ENCODE results near the gene MAPK7.

Gene MAPK7

DNA sequence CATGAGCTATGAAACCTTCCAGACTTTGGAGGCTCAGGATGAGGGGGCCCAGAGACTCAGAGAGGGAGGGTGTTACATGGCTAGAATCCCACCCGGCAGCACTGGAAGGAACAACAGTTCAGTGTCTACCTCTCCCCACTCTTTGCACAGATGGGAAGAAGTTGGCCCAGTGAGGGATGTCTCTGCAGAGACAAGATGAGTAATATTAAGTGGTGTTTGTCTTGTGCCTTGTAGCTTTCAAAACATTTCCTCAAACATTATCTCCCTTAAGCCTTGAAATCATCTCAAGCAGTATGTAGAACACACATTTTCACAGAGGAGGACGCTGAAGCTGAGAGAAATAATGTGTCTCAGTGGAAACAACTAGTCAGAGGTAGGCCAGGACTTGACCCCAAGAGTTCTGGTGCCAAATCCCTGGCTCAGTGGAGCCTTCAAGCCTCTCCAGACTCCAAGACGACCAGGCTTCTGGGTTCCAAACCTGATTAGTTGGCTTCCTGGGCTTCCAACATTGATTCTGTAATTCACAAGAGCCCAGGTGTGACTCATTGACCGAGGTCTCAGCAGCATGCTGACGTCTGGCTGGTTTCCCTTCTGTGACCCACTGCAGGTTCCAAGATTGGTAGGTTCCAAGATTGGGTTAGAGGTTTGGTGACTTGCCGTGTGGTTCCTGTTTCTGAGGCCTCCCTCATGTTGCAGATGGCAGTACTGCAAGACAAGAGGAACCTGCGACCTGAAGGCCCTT, 40.1 kb downstream of the MAPK7 start:
- DNase-seq (ENCODE audit: low read depth, low spot score): no peak

DNA sequence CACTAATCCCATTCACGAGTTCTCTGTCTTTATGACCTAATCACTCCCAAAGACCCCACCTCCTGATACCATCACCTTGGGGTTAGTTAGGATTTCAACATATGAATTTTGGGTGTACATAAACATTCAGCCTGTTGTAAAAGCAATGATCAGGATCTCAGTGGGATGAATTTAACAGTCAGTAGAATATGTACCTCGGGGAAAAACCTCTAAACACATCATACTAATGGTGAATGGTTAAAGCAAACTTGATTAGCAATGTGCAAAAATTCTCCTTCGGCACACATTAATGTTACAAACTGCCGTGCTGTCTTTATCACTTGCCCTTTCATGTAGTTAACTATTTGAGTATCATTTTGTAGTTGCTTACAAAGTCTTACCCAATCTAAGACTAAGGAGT, 42.9 kb downstream of the MAPK7 start:
- no peak for DNase-seq (ENCODE audit: low read depth, low spot score)

GRCh38 chr17:19421926-19422325, 43.6 kb downstream of the MAPK7 start:
- DNase-seq (ENCODE audit: low read depth, low spot score): no peak

DNA sequence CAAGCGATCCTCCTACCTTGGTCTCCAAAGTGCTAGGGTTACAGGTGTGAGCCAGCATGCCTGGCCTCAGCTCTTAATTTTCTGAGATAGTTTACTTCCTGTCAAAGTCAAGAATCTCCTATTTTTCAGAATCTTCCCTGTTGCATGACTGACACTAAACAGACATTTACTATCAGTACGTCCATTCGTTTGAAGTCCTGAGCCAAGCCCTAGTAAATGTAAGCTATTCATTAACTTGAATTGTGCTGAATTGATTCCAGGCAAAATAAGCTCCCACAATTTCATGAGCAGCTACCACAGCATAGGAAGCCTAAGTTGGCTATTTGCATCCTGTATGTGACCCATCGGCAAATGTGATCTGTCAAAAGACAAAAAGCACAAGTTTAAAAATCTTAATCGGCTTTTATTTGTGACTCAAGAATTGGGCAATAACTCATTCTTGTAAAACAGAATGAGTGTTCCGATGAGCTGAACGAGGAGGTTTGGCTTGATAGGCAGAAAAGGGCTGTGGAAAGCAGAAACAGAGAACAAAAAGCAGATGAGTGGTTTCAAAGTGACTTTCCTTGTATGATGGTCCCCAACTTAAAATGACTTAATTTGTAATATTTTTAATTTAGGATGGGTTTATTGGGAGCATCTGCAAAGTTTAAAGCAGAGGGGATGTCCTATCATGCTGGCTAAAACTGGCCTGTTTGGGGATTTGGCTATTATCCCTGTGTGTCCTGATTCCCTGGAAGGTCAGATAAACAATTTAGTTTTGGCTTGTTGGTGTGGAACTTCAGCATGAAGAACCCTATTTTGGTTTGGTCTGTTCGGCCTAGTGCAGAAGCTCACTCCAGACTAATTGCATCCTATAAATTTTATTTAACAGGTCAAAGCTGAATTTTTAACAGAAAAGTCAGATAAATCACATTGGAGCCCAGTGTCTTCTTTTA, 46.9 kb downstream of the MAPK7 start:
- no peak for DNase-seq (ENCODE audit: low read depth, low spot score)

- peak; percentile 35 for DNase-seq (ENCODE audit: low read depth, low spot score)
Observed at GRCh38 chr17:19426631-19427030, 48.3 kb downstream of the MAPK7 start.

DNA sequence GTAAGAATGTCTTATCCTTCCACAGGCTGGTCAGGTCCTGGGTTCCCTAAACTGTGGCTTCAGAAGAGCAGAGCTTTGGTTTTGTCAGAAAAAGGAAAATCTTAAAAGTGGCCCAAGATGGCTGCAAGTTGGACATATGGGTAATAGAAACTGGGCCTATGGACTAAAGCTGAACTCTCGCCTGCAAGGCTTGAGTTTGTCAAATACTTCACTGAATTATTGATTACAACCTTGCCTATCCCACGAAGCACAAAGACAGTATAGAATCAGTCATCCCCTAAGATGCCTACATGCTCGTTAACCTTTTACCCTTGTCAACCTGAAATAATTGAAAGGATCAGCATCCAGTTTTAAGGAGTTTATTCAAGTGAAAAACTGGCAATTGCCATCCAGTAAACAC, 53.4 kb downstream of the MAPK7 start:
- DNase-seq (ENCODE audit: low read depth, low spot score): no peak
